ENCODE measurements around the gene CDH16.

CDH16 gene

GRCh38 chr16:66895999-66896398 is 22.7 kb downstream of the CDH16 start:
- TF ChIP-seq, protein P1, sequence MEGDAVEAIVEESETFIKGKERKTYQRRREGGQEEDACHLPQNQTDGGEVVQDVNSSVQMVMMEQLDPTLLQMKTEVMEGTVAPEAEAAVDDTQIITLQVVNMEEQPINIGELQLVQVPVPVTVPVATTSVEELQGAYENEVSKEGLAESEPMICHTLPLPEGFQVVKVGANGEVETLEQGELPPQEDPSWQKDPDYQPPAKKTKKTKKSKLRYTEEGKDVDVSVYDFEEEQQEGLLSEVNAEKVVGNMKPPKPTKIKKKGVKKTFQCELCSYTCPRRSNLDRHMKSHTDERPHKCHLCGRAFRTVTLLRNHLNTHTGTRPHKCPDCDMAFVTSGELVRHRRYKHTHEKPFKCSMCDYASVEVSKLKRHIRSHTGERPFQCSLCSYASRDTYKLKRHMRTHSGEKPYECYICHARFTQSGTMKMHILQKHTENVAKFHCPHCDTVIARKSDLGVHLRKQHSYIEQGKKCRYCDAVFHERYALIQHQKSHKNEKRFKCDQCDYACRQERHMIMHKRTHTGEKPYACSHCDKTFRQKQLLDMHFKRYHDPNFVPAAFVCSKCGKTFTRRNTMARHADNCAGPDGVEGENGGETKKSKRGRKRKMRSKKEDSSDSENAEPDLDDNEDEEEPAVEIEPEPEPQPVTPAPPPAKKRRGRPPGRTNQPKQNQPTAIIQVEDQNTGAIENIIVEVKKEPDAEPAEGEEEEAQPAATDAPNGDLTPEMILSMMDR (IDR thresholded peaks at IDR 0.05; ENCODE audit: extremely low read depth, insufficient read depth, missing control alignments): no peak
- peak; percentile 5 for DNase-seq (ENCODE audit: low spot score)
- in situ Hi-C loops (cut with MboI; ENCODE audit: low pct_unique_long_range_greater_than_20kb, low sequenced_read_pairs, unreplicated experiment): no loop called here

DNA sequence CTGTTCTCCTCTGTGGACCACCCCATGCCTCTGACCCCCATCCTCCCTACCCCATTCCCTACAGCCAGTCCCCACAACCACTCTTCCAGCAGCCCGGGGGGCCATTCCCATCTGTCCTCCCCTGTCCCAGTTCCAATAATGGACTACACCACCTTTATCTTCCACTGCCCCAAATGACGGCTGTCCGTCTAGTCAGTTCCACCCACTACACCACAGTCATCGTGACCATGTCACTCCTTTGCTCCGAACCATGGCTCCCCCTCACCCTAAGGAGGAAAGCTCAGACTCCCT is 23.1 kb downstream of the CDH16 start:
- in situ Hi-C loops (cut with MboI; ENCODE audit: low pct_unique_long_range_greater_than_20kb, low sequenced_read_pairs, unreplicated experiment): no loop called here
- TF ChIP-seq, protein P1 (IDR thresholded peaks at IDR 0.05; ENCODE audit: extremely low read depth, insufficient read depth, missing control alignments): no peak
- DNase-seq (ENCODE audit: low spot score): no peak

GRCh38 chr16:66894948-66895688 is 23.6 kb downstream of the CDH16 start:
- TF ChIP-seq, protein P1 (IDR thresholded peaks at IDR 0.05; ENCODE audit: extremely low read depth, insufficient read depth, missing control alignments): peak; percentile 94
- in situ Hi-C loops (cut with MboI; ENCODE audit: low pct_unique_long_range_greater_than_20kb, low sequenced_read_pairs, unreplicated experiment): no loop called here
- DNase-seq (ENCODE audit: low spot score): peak; percentile 75

GRCh38 chr16:66894055-66894454 is 24.6 kb downstream of the CDH16 start:
- in situ Hi-C loops (cut with MboI; ENCODE audit: low pct_unique_long_range_greater_than_20kb, low sequenced_read_pairs, unreplicated experiment): no loop called here
- TF ChIP-seq, protein P1 (IDR thresholded peaks at IDR 0.05; ENCODE audit: extremely low read depth, insufficient read depth, missing control alignments): no peak
- DNase-seq (ENCODE audit: low spot score): no peak

DNA sequence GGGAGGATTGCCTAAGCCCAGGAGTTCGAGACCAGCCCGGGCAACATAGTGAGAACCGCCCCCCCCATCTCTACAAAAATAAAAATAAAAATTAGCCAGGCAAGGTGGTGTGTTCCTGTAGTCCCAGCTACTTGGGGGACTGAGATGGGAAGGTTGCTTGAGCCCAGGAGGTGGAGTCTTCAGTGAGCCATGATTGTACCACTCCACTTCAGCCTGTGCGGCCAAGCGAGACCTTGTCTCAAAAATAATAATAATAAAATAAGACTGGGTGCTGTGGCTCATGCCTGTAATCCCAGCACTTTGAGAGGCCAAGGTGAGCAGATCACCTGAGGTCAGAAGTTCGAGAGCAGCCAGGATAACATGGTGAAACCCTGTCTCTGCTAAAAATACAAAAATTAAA is 26.9 kb downstream of the CDH16 start:
- TF ChIP-seq, protein P1 (IDR thresholded peaks at IDR 0.05; ENCODE audit: extremely low read depth, insufficient read depth, missing control alignments): no peak
- no peak for DNase-seq (ENCODE audit: low spot score)
- in situ Hi-C loops (cut with MboI; ENCODE audit: low pct_unique_long_range_greater_than_20kb, low sequenced_read_pairs, unreplicated experiment): no loop called here

DNA sequence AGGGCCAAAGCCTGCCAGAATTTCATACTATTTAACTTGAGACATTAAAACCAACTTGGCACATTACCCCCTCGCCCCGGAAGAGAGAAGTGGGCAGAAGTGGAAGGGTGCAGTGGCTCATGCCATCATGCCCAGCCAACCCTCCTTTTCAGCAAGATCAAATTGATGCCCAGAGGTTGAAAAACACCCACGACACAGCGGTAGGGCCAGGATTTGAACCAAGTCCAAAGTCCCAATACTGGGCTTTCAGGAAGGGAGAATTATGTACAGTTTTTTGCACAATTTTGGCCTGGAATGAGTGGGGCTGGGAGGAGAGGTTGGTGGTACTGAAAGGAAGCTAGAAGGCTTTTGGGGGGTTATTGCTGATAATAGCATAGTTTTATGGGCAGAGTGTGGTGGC is 27.3 kb downstream of the CDH16 start:
- in situ Hi-C loops (cut with MboI; ENCODE audit: low pct_unique_long_range_greater_than_20kb, low sequenced_read_pairs, unreplicated experiment): no loop called here
- no peak for DNase-seq (ENCODE audit: low spot score)
- TF ChIP-seq, protein P1 (IDR thresholded peaks at IDR 0.05; ENCODE audit: extremely low read depth, insufficient read depth, missing control alignments): no peak

Measured in GM13977 (cell line).